ENCODE measurements around the gene SYNPO.

The SYNPO gene

DNA sequence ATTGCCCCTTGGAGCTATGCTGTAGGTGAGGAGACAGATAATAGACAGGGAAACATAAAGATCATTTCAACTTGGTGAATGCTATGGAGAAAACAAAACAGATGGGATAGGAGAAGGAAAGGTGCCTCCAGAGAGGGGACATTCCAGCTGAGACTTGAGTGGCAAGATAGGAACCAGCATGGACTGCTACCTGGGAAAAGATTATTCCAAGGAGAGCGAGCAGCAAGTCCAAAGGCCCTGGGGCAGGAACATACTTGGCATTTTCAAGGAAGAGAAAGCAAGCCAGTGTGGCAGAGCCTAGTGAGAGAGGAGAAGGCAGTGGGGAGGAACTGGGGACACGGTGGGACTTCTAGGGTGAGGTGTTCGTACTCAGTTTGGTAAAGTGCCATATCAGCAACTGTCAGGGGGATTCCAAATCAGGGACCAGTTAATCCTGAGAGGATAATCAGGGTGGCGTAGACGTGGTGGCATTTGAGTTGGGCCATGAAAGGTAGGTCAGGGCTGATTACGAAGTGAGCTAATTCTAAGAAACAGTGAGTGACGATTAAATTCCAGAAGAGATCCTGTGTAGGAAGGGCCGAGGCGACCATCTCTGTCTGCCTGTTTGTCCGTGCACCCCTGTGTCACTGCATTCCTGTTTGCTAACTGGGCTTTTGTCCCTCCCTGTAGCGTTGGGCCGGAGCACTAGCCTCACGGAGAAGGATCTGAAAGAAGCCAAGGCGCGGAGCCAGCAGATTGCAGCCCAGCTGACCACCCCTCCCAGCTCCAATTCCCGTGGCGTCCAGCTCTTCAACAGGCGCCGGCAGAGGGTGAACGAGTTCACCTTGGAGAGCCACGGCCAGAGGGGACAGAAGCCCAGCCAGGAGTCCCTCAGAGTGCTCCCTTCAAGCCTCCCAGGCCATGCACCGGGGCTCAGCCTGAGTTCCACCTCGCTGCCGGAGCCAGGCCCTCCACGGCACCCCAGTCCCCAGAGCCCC lies 7.1 kb downstream of the SYNPO start:
- Histone ChIP-seq H3K4me3 (ENCODE audit: low read depth, low read length) (no peak overlapping the region), H3K27ac (no peak overlapping the region), H3K27me3 (replicated peaks) (no peaks in the 10 kb centered on the region), H3K36me3 (replicated peaks) (peaks cover 32% of the 10 kb centered on the region)
- in situ Hi-C loops (cut with HindIII; ENCODE audit: low pct_ligation_motif_present, low sequenced_read_pairs) = no loop called here
- TF ChIP-seq, protein P1, sequence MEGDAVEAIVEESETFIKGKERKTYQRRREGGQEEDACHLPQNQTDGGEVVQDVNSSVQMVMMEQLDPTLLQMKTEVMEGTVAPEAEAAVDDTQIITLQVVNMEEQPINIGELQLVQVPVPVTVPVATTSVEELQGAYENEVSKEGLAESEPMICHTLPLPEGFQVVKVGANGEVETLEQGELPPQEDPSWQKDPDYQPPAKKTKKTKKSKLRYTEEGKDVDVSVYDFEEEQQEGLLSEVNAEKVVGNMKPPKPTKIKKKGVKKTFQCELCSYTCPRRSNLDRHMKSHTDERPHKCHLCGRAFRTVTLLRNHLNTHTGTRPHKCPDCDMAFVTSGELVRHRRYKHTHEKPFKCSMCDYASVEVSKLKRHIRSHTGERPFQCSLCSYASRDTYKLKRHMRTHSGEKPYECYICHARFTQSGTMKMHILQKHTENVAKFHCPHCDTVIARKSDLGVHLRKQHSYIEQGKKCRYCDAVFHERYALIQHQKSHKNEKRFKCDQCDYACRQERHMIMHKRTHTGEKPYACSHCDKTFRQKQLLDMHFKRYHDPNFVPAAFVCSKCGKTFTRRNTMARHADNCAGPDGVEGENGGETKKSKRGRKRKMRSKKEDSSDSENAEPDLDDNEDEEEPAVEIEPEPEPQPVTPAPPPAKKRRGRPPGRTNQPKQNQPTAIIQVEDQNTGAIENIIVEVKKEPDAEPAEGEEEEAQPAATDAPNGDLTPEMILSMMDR (IDR thresholded peaks at IDR 0.05; ENCODE audit: low read depth, low read length, missing control alignments) = no peak
- no peak for DNase-seq

DNA sequence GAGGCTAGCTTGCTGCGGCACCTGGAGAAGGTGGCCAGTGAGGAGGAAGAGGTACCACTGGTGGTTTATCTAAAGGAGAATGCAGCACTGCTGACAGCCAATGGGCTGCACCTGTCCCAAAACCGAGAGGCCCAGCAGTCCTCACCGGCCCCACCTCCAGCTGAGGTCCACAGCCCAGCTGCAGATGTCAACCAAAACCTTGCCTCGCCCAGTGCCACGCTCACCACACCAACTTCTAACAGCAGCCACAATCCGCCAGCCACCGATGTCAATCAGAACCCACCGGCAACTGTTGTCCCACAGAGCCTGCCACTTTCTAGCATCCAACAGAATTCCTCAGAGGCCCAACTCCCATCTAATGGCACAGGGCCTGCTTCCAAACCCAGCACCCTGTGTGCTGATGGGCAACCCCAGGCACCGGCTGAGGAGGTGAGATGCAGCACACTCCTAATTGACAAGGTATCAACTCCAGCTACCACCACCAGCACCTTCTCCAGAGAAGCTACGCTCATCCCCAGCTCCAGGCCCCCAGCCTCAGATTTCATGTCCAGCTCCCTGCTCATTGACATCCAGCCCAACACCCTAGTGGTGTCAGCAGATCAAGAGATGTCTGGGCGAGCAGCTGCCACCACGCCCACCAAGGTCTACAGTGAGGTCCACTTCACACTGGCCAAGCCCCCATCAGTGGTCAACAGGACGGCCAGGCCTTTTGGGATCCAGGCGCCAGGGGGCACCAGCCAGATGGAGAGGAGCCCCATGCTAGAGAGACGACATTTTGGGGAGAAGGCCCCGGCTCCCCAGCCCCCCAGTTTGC lies 8.0 kb downstream of the SYNPO start:
- Histone ChIP-seq H3K27ac (no peak overlapping the region), H3K36me3 (replicated peaks) (peaks cover 36% of the 10 kb centered on the region), H3K4me3 (ENCODE audit: low read depth, low read length) (no peak overlapping the region), H3K27me3 (replicated peaks) (no peaks in the 10 kb centered on the region)
- no peak for DNase-seq
- TF ChIP-seq, protein P1 (IDR thresholded peaks at IDR 0.05; ENCODE audit: low read depth, low read length, missing control alignments) = no peak
- in situ Hi-C loops (cut with HindIII; ENCODE audit: low pct_ligation_motif_present, low sequenced_read_pairs) = no loop called here

DNA sequence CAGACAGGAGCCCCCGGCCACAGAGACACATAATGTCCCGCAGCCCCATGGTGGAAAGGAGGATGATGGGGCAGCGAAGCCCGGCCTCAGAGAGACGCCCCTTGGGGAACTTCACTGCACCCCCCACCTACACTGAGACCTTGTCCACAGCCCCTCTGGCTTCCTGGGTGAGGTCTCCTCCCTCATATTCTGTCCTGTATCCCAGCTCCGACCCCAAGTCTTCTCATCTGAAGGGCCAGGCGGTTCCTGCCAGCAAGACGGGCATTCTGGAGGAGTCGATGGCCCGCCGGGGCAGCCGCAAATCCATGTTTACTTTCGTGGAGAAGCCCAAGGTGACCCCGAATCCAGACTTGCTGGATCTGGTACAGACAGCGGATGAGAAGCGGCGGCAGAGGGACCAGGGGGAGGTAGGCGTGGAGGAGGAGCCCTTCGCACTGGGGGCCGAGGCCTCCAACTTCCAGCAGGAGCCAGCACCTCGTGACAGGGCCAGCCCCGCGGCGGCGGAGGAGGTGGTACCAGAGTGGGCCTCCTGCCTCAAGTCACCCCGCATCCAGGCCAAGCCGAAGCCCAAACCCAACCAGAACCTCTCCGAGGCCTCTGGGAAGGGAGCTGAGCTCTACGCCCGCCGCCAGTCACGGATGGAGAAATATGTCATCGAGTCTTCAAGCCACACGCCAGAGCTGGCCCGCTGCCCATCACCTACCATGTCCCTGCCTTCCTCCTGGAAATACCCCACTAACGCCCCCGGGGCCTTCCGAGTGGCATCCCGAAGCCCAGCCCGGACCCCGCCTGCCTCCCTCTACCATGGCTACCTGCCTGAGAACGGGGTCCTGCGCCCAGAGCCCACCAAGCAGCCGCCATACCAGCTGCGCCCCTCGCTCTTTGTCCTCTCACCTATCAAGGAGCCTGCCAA lies 8.9 kb downstream of the SYNPO start:
- Histone ChIP-seq H3K4me3 (ENCODE audit: low read depth, low read length) (no peak overlapping the region), H3K27ac (no peak overlapping the region), H3K27me3 (replicated peaks) (no peaks in the 10 kb centered on the region), H3K36me3 (replicated peaks) (peaks cover 36% of the 10 kb centered on the region)
- in situ Hi-C loops (cut with HindIII; ENCODE audit: low pct_ligation_motif_present, low sequenced_read_pairs) = loop anchor here (25.0 kb wide), 1 partner anchor 87 kb away; no protein-coding TSS in a partner anchor
- no peak for DNase-seq
- TF ChIP-seq, protein P1 (IDR thresholded peaks at IDR 0.05; ENCODE audit: low read depth, low read length, missing control alignments) = no peak

DNA sequence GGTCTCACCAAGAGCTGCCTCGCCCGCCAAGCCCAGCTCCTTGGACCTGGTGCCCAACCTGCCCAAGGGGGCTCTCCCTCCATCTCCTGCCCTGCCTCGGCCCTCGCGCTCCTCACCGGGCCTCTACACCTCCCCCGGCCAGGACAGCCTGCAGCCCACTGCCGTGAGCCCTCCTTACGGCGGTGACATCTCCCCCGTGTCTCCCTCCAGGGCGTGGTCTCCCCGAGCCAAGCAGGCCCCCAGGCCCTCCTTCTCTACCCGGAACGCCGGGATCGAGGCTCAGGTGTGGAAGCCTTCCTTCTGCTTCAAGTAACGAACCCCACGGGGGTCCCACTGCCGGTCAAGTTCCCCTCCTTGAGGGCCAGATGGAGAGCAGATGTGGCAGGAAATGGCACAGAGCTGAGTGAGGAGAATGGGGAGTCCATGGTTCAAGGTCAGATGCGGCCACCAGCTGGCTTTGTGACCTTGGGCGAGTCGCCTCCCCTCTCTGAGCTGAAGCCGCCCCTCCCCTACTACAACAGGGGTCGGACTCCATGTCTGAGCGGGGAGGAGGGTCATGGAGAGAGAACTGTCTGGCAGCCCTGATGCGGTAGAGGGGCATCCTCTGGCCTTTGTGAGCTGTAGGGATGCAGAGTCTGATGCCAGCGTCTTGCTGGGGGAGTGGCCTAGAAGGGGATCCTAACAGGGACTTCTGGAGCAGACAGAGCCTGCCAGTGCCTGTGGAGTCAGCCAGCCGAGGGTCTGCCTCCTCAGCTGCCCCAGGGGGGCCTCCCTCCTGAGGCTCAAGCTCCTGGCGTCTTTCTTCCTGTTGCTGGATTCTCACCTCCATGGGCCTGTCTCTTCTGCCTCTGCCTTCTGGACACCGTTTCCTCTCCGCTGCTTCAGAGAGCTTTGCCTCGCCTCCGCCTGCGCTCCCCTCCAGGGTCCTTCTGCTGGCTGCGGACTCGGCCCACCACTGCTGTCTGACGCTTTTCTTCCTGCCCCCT lies 9.9 kb downstream of the SYNPO start:
- Histone ChIP-seq H3K4me3 (ENCODE audit: low read depth, low read length) (no peak overlapping the region), H3K36me3 (replicated peaks) (peaks cover 36% of the 10 kb centered on the region), H3K27ac (no peak overlapping the region), H3K27me3 (replicated peaks) (no peaks in the 10 kb centered on the region)
- in situ Hi-C loops (cut with HindIII; ENCODE audit: low pct_ligation_motif_present, low sequenced_read_pairs) = loop anchor here (25.0 kb wide), 1 partner anchor 88 kb away; no protein-coding TSS in a partner anchor
- TF ChIP-seq, protein P1 (IDR thresholded peaks at IDR 0.05; ENCODE audit: low read depth, low read length, missing control alignments) = no peak
- DNase-seq = no peak
